ENCODE measurements around the gene STK39.

STK39 gene

GRCh38 chr2:168210895-168211570, 36.4 kb downstream of the STK39 start:
- peak; percentile 42 to 87 (median 75) for DNase-seq
- no CpG with 5 or more reads among the region's 3 CpGs for WGBS (ENCODE audit: insufficient coverage)
- no peaks in the 10 kb centered on the region for H3K9me3 ChIP-seq (ENCODE audit: control extremely low read depth in 1 of 5, control insufficient read depth in 4 of 5, insufficient read depth in 2 of 5, low read depth in 1 of 5, low read length in 4 of 5)
- POLR2A ChIA-PET, result no interaction called here
- H3K4me1 ChIP-seq (ENCODE audit: control extremely low read depth in 1 of 4, control insufficient read depth in 4 of 4, insufficient read depth in 4 of 4, low read length in 3 of 4), result peaks cover 7 to 26% (median 13%) of the 10 kb centered on the region in 4 experiments
- CTCF ChIA-PET, result interaction anchor here (1.5 kb wide), 1 partner anchor 8 kb away, joined by 4 read pairs; no protein-coding TSS in a partner anchor
- no peaks in the 10 kb centered on the region for H3K27me3 ChIP-seq (replicated peaks in 2 of 5; ENCODE audit: control insufficient read depth in 4 of 5, insufficient read depth in 5 of 5, low read length in 4 of 5)
- H3K4me3 ChIP-seq (ENCODE audit: control insufficient read depth in 1 of 7, extremely low read depth in 1 of 7, insufficient read depth in 4 of 7, low read depth in 2 of 7, low read length in 6 of 7), result peak overlapping the region in 5 of 7 experiments; percentile 30 to 73 (median 65)
- H3K27ac ChIP-seq (ENCODE audit: insufficient read depth in 1 of 2, low read depth in 1 of 2, low read length in 2 of 2, poor library complexity in 1 of 2, severe bottlenecking in 2 of 2), result peak overlapping the region; percentile 10 to 19
- H3K36me3 ChIP-seq (ENCODE audit: control insufficient read depth in 4 of 4, insufficient read depth in 4 of 4, low read length in 3 of 4), result no peaks in the 10 kb centered on the region

- CTCF ChIA-PET, result no interaction called here
- peak overlapping the region in 5 of 7 experiments; percentile 30 to 73 (median 65) for H3K4me3 ChIP-seq (ENCODE audit: control insufficient read depth in 1 of 7, extremely low read depth in 1 of 7, insufficient read depth in 4 of 7, low read depth in 2 of 7, low read length in 6 of 7)
Observed at GRCh38 chr2:168210216-168210894, 37.0 kb downstream of the STK39 start.

GRCh38 chr2:168208652-168209051, 38.7 kb downstream of the STK39 start:
- POLR2A ChIA-PET, result no interaction called here
- Histone ChIP-seq H3K36me3 (ENCODE audit: control insufficient read depth in 4 of 4, insufficient read depth in 4 of 4, low read length in 3 of 4) (no peaks in the 10 kb centered on the region), H3K27ac (ENCODE audit: insufficient read depth in 1 of 2, low read depth in 1 of 2, low read length in 2 of 2, poor library complexity in 1 of 2, severe bottlenecking in 2 of 2) (no peak overlapping the region), H3K4me1 (ENCODE audit: control extremely low read depth in 1 of 4, control insufficient read depth in 4 of 4, insufficient read depth in 4 of 4, low read length in 3 of 4) (peaks cover 7 to 26% (median 13%) of the 10 kb centered on the region in 4 experiments), H3K4me3 (ENCODE audit: control insufficient read depth in 1 of 7, extremely low read depth in 1 of 7, insufficient read depth in 4 of 7, low read depth in 2 of 7, low read length in 6 of 7) (no peak overlapping the region), H3K9me3 (ENCODE audit: control extremely low read depth in 1 of 5, control insufficient read depth in 4 of 5, insufficient read depth in 2 of 5, low read depth in 1 of 5, low read length in 4 of 5) (no peaks in the 10 kb centered on the region), H3K27me3 (replicated peaks in 2 of 5; ENCODE audit: control insufficient read depth in 4 of 5, insufficient read depth in 5 of 5, low read length in 4 of 5) (no peaks in the 10 kb centered on the region)
- CTCF ChIA-PET, result interaction anchor here (0.7 to 1.0 kb wide), 2 partner anchors 14 to 17 kb away, joined by 3 read pairs; no protein-coding TSS in a partner anchor
- peak; percentile 25 to 83 (median 71) for DNase-seq
- WGBS (ENCODE audit: insufficient coverage), result 95% methylated on average over 2 of the region's 2 CpGs

More at GRCh38 chr2:168210216-168210894, 37.0 kb downstream of the STK39 start:
- Histone ChIP-seq H3K4me1 (ENCODE audit: control extremely low read depth in 1 of 4, control insufficient read depth in 4 of 4, insufficient read depth in 4 of 4, low read length in 3 of 4) (peaks cover 7 to 26% (median 13%) of the 10 kb centered on the region in 4 experiments), H3K9me3 (ENCODE audit: control extremely low read depth in 1 of 5, control insufficient read depth in 4 of 5, insufficient read depth in 2 of 5, low read depth in 1 of 5, low read length in 4 of 5) (no peaks in the 10 kb centered on the region), H3K27me3 (replicated peaks in 2 of 5; ENCODE audit: control insufficient read depth in 4 of 5, insufficient read depth in 5 of 5, low read length in 4 of 5) (no peaks in the 10 kb centered on the region), H3K36me3 (ENCODE audit: control insufficient read depth in 4 of 4, insufficient read depth in 4 of 4, low read length in 3 of 4) (no peaks in the 10 kb centered on the region), H3K27ac (ENCODE audit: insufficient read depth in 1 of 2, low read depth in 1 of 2, low read length in 2 of 2, poor library complexity in 1 of 2, severe bottlenecking in 2 of 2) (peak overlapping the region; percentile 10 to 19)
- POLR2A ChIA-PET, result no interaction called here
- peak in 2 of 3 donors; percentile 25 to 39 for DNase-seq
- 57% methylated on average over 7 of the region's 9 CpGs for WGBS (ENCODE audit: insufficient coverage)

- CTCF ChIA-PET, result interaction anchor here (1.2 kb wide), 1 partner anchor 13 kb away, joined by 3 read pairs; no protein-coding TSS in a partner anchor
- Histone ChIP-seq H3K4me1 (ENCODE audit: control extremely low read depth in 1 of 4, control insufficient read depth in 4 of 4, insufficient read depth in 4 of 4, low read length in 3 of 4) (peaks cover 7 to 26% (median 13%) of the 10 kb centered on the region in 4 experiments), H3K36me3 (ENCODE audit: control insufficient read depth in 4 of 4, insufficient read depth in 4 of 4, low read length in 3 of 4) (peaks cover 0 to under 1% (median 0%) of the 10 kb centered on the region in 4 experiments), H3K27ac (ENCODE audit: insufficient read depth in 1 of 2, low read depth in 1 of 2, low read length in 2 of 2, poor library complexity in 1 of 2, severe bottlenecking in 2 of 2) (no peak overlapping the region), H3K27me3 (replicated peaks in 2 of 5; ENCODE audit: control insufficient read depth in 4 of 5, insufficient read depth in 5 of 5, low read length in 4 of 5) (no peaks in the 10 kb centered on the region), H3K4me3 (ENCODE audit: control insufficient read depth in 1 of 7, extremely low read depth in 1 of 7, insufficient read depth in 4 of 7, low read depth in 2 of 7, low read length in 6 of 7) (no peak overlapping the region), H3K9me3 (ENCODE audit: control extremely low read depth in 1 of 5, control insufficient read depth in 4 of 5, insufficient read depth in 2 of 5, low read depth in 1 of 5, low read length in 4 of 5) (no peaks in the 10 kb centered on the region)
- no peak for DNase-seq
- POLR2A ChIA-PET, result no interaction called here
- no CpG with 5 or more reads among the region's 3 CpGs for WGBS (ENCODE audit: insufficient coverage)
Observed at GRCh38 chr2:168207851-168208250, 39.5 kb downstream of the STK39 start.

DNA sequence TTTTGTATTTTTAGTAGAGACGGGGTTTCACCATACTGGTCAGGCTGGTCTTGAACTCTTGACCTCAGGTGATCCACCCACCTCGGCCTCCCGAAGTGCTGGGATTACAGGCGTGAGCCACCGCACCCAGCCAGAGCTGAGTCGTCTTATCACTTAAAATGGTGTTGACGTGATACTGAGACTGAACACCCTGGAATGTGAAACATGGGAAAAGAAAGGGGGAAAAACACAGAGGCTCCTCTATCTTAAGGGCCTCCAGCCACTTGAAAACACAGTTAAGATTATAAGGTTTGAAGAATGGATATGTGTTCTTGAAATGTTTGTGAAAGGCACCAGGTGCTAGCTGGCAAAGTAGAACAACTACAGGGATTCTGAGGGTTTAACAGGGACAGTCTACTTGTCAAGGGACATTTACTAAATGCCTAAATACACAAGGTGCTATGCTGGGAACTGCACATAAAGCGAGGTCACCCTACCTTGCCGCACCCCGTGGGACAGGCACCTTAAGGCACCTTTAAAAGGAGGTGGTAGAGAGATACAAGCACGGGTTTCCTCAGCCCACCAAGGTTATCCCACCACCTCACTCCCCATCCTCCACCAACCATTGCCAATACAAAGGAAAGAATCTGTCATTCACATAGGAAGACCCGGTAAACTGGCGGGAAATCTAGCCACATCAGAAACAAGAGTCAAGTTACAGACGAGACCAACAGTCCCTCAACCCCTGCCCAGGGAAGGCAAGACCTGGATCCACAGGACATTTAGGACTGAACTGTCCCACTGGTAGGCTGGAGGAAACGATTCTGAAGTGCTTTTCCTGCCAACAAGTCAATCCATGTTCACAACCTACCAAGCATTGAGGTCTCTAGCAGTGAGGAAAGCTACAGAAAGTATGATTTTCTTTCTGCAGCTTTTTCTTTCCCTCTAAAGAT, 43.4 kb downstream of the STK39 start:
- 97% methylated on average over 14 of the region's 15 CpGs for WGBS (ENCODE audit: insufficient coverage)
- no peak for DNase-seq
- Histone ChIP-seq H3K36me3 (ENCODE audit: control insufficient read depth in 4 of 4, insufficient read depth in 4 of 4, low read length in 3 of 4) (peaks cover 0 to 2% (median 0%) of the 10 kb centered on the region in 4 experiments), H3K4me1 (ENCODE audit: control extremely low read depth in 1 of 4, control insufficient read depth in 4 of 4, insufficient read depth in 4 of 4, low read length in 3 of 4) (no peaks in the 10 kb centered on the region), H3K27me3 (replicated peaks in 2 of 5; ENCODE audit: control insufficient read depth in 4 of 5, insufficient read depth in 5 of 5, low read length in 4 of 5) (no peaks in the 10 kb centered on the region), H3K4me3 (ENCODE audit: control insufficient read depth in 1 of 7, extremely low read depth in 1 of 7, insufficient read depth in 4 of 7, low read depth in 2 of 7, low read length in 6 of 7) (no peak overlapping the region), H3K9me3 (ENCODE audit: control extremely low read depth in 1 of 5, control insufficient read depth in 4 of 5, insufficient read depth in 2 of 5, low read depth in 1 of 5, low read length in 4 of 5) (no peaks in the 10 kb centered on the region), H3K27ac (ENCODE audit: insufficient read depth in 1 of 2, low read depth in 1 of 2, low read length in 2 of 2, poor library complexity in 1 of 2, severe bottlenecking in 2 of 2) (no peak overlapping the region)
- POLR2A ChIA-PET, result no interaction called here
- CTCF ChIA-PET, result interaction anchor here (1.6 kb wide), 1 partner anchor 8 kb away, joined by 4 read pairs; no protein-coding TSS in a partner anchor

DNA sequence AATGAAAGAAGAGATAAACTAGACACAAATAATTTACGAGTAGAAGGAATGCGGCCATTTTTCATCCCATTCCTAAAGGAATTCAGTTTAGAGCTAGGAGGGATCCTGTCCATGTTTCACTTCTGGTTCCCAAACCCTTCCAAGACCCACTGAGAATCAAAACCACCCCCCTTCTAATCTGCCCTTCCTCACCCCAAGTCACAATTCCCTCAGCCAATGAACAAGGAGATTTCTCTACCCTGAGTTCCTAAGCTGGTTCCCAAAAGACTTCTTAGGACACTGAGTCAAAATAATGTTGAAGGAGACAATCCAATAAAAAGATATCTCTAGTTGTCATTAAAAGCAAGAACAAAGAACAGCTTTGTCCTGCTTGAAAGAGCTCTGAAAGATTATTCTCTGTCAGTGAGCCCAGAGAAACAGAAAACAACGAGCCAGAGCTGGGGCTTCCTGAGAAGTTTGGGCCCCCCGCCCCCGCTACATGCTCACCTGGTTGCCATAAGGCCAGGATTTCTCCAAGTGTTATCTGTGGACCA, 45.7 kb downstream of the STK39 start:
- ChIA-PET CTCF (interaction anchor here (0.9 kb wide), 1 partner anchor 20 kb away, joined by 3 read pairs; no protein-coding TSS in a partner anchor), POLR2A (no interaction called here)
- no peak overlapping the region for H3K4me3 ChIP-seq (ENCODE audit: control insufficient read depth in 1 of 7, extremely low read depth in 1 of 7, insufficient read depth in 4 of 7, low read depth in 2 of 7, low read length in 6 of 7)
- H3K27ac ChIP-seq (ENCODE audit: insufficient read depth in 1 of 2, low read depth in 1 of 2, low read length in 2 of 2, poor library complexity in 1 of 2, severe bottlenecking in 2 of 2), result no peak overlapping the region
- no peaks in the 10 kb centered on the region for H3K27me3 ChIP-seq (replicated peaks in 2 of 5; ENCODE audit: control insufficient read depth in 4 of 5, insufficient read depth in 5 of 5, low read length in 4 of 5)
- H3K9me3 ChIP-seq (ENCODE audit: control extremely low read depth in 1 of 5, control insufficient read depth in 4 of 5, insufficient read depth in 2 of 5, low read depth in 1 of 5, low read length in 4 of 5), result no peaks in the 10 kb centered on the region
- peaks cover 0 to 2% (median 0%) of the 10 kb centered on the region in 4 experiments for H3K36me3 ChIP-seq (ENCODE audit: control insufficient read depth in 4 of 4, insufficient read depth in 4 of 4, low read length in 3 of 4)
- 96% methylated on average over 4 of the region's 5 CpGs for WGBS (ENCODE audit: insufficient coverage)
- H3K4me1 ChIP-seq (ENCODE audit: control extremely low read depth in 1 of 4, control insufficient read depth in 4 of 4, insufficient read depth in 4 of 4, low read length in 3 of 4), result no peaks in the 10 kb centered on the region
- no peak for DNase-seq

All from common myeloid progenitor, CD34-positive (primary cell).